Activated gamma-delta T cell (primary cell): ENCODE results near the gene KAZALD1.

Source experiments
- DNase-seq: peaks from one replicate; lab custom pipeline; 2025; lab: John Stamatoyannopoulos, UW
- total RNA-seq, 2 donors: gene quantifications; one replicate each; lab custom pipeline; 2026; lab: John Stamatoyannopoulos, UW

The KAZALD1 gene, protein sequence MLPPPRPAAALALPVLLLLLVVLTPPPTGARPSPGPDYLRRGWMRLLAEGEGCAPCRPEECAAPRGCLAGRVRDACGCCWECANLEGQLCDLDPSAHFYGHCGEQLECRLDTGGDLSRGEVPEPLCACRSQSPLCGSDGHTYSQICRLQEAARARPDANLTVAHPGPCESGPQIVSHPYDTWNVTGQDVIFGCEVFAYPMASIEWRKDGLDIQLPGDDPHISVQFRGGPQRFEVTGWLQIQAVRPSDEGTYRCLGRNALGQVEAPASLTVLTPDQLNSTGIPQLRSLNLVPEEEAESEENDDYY
- 0.13 to 0.31 reads per million in 2 donors for total RNA-seq

DNA sequence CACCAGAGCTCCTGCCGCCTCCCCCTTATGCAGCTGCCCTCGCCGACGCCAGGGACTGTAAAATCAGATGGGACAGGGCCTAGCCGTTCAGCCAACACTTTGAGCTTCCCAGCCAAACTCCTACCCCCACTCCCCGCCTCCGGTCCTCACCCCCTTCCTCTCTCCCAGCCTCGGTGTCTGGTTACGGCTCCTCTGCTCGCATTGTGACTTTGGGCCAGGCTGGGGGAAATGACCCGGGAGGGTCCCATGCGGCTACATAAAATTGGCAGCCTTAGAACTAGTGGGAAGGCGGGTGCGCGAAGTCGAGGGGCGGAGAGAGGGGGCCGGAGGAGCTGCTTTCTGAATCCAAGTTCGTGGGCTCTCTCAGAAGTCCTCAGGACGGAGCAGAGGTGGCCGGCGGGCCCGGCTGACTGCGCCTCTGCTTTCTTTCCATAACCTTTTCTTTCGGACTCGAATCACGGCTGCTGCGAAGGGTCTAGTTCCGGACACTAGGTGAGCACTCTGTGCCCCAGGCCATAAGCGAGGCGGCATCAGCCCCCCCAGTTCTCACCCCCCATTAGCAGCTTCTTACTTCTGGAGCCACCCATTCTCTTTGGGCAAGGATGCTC, at the start of gene KAZALD1:
Gene KAZALD1, plus strand, starts transcription at position 366 of the 608 bp plus-strand sequence. CDS start 604 bp downstream, outside the sequence.
- DNase-seq, result no peak

DNA sequence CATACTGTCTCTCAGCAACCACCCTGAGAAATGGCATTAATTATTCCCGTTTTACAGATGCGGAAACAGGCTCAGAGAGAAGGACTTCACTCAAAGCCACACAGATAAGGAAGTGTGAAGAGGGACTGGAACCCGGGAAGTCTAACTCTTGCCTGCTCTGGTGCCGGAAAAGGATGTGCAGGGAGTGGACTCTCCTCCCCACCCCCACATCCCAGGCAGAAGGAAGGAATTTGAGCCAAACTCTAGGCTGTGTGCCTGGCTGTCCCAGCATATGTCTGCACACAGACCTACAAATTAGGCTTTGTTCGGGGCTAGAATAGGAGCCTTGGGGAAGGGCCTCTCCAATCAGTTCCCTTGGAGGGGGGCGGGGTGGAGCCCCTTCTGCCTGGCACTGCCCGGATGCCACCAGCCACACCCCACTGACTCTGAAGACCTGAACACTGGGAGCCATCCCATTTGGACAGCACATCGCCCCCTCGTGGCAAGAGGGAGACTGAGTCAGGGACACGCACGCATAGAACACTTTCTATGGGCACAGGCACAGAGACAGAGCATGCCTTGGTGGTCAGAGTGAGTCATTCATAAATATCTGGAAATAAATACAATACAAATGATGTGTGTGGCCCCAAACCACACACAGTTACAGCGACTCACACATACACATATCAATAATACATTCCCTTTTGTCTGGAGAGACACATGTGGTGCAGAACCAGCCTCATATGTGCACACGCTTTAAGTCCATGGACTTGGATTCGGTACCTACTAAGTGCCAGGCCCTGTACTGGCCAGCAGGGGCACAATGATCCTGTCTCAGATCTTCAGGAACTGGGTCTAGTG, 49.0 kb upstream of the KAZALD1 start:
- no peak for DNase-seq

DNA sequence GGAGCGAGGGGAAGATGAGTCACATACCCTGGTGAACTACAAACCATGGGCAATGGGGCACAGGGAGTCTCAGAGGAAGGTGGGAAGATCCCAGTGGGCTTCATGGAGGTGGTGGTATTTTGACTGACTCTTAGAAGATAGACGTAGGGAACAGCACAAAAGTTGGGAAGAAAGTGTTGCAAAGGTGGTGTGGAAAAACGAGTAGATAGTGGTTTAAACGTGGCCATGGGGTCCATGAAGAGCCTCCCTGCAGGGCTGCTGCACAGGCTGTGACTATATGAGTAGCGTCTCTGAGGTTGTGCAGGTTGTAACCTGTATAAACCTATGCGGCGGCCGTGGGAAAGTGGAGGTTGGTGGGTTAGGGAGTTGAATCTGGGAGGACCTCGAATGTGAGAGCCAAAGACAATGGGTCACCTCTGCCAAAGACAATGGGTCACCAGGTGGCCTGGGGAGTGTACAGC, 48.4 kb upstream of the KAZALD1 start:
- DNase-seq, result no peak

DNA sequence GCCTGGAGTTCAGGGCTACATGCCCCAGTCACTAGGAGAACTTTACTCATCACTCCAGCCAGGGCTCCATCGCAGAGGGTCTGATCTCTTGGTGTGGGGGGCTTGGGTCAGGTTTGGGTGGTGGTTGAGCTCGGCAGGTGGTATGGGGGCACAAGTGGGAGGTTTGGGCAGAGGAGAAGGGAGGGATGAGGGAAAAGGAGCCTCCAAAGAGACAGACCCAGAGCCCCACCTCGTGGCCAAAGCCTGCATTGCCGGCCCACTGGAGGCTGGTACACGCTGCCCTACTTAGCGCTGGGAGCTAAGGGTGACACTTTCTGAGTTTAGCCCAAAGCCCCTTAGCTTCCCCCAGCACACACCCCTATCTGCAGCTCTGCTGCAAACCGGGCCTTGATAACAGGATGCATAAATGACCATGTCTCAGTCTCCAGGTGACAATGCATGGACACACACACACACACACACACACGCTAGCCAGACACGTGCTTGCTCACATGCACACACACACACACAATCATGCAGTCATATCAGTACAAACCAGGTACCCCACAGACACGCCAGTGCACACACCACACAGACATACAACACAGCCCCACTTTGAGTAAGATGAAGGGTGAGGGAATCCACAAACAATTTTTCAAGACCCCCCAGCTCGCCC, 47.4 kb upstream of the KAZALD1 start:
- peak; percentile 40 for DNase-seq

DNA sequence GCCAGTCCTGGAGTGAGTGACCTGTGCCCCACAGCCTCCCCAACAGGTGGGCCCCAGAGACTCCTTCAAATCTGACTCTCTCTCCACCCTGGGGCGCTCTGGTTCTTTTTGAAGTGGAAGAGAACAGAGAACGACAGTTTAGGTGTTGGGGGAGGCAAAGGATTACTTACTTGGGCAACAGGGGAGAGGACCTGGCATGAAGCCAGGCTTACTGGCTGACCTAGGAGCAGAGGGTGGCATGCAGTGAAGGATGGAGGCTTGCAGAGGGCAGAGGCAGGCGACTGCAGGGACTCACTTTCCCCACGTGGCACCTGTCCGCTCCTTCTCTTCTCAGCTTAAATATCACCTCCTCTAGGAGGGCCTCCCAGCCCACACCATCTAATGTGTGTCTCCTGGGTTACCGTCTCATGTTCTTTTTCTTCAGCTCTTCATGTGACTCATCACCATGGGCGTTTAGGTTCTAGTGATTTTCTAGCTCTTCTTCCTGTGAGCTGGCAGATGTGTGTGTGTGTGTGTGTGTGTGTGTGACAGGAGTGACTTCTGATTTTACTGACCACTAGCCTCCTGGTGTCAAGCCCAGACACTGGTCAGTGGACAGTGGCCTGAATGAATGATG, 46.7 kb upstream of the KAZALD1 start:
- DNase-seq, result no peak

DNA sequence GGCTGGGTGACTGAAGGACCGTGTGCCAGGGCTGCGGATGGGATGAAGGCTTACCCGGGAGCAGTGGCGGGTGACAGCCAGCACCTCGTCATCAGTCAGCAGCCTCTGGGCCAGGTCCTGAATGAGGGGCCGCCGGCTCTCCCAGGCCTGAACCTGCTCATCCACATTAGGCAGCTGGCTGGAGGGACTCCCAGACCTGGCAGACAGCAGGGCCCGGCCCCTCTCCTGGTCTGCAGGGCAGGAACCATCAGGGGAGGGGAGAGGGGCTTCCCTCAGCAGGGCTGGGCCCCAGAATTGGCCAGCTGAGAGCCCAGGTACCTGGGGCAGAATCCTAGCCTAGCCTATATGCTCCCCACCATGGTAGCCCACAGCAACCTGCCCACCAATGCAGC, 46.2 kb upstream of the KAZALD1 start:
- DNase-seq, result no peak

DNA sequence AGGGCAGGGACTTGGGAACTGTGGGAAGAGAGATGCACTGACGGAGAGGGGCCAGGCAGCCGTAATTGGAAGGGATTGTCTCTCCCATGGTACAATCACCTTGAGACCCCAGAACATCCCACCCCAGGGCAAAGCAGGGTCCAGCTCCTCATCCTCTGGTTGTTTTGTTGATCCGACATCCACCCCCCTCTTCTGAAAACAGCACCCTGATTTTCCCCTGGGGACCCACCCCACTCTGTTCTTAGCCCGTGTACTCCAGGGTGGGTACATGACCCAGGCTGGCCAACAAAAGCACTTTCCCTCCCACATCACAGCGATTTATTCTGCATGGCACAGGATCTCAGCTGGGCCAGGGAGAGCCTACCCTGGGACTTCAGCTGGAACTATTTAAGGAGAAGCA, 45.0 kb upstream of the KAZALD1 start:
- DNase-seq, result no peak

DNA sequence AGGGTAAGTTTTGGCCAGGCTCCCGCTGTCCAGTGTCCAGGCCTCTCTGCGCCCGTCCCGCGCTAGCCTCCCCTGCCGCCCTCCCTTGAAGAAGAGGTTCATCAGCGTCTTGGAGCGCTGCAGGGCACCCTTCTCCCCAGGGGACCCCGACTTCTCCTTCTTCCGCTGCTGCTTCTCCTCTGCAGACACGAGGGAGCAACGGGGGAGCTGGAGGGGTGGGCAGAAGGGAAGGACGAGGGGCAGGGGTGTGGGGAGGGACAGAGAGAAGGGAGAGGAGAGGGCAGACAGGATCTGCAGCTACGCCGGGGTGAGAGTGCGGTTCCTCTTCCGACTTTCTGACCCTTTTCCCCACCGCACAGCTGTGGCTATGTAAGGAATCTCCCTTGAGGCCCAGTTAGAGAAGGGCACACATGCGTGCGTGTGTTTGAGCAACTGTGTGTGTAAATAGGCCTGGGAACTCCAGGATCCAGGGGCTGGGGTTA, 43.6 kb upstream of the KAZALD1 start:
- DNase-seq, result no peak

DNA sequence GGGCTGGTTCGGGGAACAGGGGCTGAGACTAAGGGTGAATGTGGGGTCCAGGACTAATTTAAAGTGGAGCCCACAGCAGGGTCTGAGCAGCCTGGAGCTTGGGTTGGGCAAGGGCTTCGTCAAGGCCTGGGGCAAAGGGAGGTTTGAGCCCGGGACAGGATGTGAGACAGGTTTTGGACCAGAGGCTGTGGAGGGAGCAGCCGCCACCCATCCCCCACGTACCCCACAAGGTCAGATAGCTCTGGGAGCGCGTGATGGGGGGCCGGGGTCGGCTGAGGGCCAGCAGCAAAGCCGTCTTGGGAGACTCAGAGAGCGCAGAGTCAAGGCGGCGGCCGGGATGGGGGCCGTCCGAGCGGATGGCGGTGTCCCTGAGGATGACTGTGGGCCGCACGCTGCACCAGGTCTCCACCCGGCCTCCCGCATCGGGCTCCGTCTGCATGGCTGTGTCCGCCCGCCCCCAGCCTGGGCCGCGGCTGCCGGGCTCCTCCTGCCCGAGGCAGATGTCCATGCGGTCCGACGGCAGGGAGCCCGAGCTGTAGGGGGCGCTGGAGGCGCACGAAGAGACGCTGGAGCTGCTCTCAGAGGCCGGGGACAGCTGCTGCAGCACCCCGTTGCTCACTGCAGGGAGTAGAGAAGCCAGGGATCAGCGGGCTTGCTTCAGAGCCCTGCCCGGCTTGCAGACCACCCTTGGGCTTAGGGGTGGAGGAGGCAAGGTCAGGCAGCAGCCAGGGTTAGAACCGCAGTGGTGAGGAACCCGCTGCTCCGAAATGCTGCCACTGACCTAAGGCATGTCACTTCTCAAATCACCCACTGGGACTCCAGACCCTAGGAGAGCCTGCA, 43.0 kb upstream of the KAZALD1 start:
- peak; percentile 24 for DNase-seq

DNA sequence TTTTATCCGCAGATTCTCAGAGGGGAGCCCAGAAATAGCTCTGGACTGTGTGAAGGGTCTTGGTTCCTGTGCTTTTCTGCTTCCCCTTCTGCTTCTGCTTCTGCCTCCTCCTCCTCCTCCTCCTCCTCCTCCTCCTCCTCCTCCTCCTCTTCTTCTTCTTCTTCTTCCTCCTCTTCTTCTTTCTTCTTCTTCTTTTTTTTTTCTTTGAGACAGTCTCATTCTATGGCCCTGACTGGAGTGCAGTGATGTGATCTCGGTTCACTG, 42.4 kb upstream of the KAZALD1 start:
- no peak for DNase-seq

DNA sequence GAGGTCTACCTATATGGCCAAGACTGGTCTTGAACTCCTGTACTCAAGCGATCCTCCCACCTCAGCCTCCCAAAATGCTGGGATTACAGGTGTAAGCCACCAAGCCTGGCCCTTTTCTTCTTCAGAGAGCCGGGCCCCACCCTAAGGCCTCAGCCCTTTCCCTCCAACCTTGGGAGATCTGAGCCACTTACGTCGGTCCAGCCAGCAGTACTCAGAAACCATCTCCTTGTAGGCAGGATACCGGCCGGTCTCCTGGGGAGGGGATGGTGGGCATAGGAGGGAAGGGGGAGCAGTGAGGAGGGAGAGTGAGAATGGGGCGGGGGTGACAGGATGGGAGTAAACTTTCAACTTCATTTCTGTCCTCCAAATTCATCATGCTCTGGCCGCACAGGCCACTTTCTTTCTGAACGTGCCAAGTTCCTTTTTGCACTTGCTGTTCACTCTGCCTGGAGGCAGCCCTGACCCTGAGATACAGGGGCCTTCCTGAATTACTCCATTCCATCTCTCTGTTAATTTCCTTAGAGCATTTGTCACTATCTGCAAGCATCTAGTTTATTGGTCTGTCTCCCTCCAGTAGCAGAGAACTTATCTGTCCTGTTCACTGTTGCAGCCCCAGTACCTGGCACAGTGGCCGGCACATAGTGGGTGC, 41.2 kb upstream of the KAZALD1 start:
- DNase-seq, result no peak

DNA sequence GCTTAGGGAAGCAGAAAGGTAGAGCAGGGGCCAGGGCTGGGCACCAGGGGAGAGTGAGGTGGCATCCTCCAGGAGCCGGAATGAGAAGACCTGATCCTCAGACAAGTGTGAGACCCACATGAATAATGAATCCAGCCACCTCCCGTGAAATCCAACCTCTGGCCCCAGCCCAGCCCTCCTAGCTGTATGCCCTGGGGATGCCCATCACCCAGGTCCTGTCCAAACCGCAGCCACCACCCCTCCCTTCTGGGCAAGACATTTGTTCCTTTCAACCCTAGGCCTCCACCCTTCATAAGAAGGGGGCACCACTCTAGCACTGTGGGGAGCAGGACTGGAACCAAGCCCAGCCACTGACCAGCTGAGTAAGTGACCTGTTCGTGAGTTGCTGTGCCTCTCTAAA, 40.5 kb upstream of the KAZALD1 start:
- no peak for DNase-seq

DNA sequence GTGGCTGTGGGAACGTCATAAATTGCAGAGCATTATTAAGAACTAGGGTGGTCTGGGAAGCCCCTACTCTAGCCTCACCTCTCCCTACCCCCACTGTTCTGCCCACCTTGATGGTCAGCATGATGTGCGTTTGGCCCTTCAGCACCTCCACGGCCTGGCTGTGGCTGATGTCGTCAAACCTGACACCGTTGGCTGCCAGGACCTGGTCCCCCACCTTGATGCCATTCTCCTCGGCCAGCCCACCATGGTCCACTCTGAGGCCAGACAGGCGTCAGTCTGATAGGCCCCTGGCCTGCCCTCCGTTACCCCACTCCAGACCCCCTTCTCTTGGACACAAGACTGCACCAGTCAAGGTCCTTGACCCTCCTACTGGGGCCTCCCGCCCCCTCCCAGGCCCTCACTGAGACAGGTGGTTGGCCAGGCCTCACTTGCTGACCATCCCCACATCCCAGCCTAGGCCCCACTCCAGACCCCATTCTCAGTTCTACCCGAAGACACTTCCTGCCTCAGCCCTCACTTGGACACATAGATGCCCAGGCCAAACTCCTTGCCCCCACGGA, 40.0 kb upstream of the KAZALD1 start:
- DNase-seq, result no peak

DNA sequence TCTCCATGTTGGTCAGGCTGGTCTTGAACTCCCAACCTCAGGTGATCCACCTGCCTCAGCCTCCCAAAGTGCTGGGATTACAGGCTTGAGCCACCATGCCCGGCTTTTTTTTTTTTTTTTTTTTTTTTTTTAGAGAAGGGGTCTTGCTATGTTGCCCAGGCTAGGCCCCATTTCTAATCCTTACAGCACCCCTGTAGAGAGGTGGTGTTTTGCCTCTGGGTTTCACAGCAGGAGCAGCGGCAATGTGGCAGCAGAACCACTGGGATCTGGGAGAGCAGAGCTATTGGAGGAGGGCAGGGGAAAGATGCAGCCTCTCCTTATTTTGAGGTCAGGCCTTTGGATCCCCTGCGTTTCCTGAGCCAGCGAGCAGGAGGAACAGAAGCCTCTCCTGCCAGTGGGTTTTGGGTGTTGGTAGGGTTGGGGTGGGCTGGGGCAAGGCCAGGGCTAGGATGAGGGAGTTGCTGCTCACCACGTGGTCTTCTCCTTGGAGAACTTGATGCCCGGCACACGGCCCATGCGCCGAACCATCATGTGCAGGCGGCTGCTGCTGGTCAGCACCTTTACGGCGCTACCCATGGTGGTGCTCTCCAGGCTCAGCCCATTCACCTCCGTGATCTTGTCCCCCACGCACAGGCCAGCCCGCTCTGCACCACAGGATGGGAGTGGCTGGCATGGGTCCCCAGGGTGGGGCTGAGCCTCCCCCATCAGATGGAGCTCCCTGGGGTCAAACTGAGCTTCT, 38.7 kb upstream of the KAZALD1 start:
- no peak for DNase-seq

DNA sequence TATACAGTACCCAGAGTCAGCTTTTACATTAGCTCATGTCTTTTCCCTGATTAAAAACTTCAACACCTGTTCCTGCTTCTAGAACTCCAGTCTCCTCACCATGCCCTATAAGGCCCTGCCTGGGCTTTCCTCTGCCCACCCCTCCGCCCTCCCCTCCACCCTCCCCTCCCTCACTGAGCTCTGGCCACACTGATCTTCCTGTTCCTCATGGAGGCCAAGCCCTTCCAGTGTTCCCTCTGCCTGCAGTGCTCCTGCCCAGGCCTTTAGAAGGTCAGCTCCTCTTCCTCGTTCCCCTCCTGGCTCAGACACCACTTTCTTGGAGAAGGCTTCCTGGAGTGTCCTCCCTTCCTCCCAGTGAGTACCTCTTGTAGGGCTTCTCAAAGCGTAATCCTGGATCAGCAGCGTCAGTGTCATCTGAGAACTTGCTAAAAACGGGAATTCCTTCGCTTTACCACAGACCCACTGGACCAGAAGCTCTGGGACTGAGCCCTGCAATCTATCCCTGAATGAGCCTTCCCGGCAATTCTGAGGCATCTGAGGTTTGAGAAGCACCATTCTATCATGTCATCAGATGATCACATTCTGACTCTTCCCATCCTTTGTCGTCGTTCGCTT, 34.6 kb upstream of the KAZALD1 start:
- no peak for DNase-seq

DNA sequence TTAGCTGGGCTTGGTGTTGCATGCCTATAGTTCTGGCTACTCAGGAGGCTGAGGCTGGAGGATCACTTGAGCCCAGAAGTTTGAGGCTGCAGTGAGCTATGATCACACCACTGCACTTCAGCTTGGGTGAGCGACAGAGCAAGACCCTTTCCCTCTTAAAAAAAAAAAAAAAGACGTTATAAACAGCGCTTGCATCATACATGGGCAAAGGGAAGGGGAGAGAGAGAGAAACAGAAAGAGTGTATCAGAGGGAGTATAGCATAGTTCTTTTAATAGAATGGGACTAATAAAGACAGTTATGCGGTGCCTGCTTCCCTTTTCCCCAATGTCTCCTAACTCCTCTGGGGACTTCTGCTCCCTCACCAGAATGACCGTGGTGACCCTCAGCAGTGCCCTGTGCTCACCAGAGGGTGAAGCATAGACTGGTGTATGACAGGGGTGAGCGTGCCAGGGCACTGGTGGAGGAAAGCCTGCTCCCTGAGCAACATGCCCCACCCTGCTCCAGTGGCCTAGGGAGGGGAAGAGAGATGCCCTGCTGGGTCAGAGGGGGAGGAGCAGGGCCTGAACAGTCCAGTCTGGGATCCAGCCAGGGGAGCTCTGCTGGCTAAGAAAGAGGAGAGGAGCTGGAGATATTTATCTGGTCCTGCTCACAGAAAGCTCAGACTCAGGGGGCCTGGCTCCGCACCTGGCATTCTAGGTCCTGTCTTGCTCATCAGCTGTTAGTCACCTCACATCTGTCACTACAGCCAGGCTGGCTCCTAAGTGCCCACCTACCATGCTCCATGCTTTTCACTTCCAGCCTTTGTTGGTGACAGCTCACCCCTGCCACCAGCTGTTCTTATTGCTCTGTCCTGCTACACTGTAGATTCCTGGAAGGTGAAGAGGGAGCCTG, 33.1 kb upstream of the KAZALD1 start:
- no peak for DNase-seq

DNA sequence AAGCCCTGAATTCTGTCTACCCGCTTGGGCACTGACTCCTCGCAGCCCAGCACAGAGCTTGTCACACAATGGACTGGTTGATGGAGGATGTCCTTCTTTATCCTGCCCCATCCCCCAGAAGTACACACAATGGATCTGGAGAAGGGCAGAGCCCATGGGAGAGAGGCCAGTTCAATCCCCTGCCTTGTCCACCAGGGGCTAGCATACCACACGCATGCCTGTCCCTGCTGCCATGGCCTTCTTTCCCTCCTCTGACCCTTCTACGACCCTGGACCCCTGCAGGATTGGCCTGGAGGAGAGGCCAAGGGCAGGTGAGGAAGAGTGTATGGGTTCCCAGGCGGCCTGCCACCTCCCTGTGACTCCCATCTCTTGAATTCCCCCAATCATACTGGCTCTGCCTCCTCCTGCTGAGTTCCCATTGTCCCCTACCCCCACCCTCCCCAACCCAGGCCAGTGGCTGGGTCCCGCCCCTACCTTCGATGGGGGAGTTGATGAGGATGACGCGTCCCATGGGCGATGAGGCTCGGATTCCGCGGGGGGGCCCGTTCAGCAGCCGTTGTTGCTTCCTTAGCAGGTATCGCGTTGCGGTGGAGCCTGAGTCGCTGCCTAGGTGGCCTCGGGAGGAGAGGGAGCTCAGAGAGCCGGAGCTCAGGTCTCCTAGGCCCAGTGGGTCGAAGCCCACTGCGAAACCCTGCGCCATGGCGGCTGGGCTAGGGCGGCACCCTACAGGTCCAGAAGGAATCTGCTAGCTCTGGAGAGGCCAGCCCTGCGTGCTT, 32.1 kb upstream of the KAZALD1 start:
- no peak for DNase-seq
